Stimulated activated CD4-positive, alpha-beta T cell treated with anti-CD3 and anti-CD28 coated beads, Interleukin-2, amount 100 ng/mL, for 24 hours (primary cell): ENCODE measurements around the gene SLC35G1.

Experiments used
- DNase-seq, 2 donors: peaks; one replicate each; pipeline ENCODE4 v3.0.0-alpha.2; 2020

SLC35G1 gene

DNA sequence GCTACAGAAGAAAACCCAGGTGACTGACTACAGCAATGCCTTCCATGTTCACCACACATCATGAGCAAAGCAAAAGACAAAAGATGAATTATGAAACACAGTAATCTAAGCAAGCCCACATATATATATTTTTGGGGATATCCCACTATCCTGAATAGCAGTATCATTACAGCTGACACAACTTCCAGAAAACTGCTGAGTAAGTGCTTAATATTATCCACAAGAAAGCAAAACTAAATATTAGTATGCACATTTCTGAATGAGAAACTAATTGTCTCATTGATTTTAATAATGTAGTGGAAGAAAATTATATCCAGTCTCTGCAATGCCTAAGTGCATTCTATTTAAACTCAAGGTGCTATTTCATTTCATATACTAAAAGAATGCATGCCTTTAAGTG is 14.5 kb upstream of the SLC35G1 start:
- no peak for DNase-seq

DNA sequence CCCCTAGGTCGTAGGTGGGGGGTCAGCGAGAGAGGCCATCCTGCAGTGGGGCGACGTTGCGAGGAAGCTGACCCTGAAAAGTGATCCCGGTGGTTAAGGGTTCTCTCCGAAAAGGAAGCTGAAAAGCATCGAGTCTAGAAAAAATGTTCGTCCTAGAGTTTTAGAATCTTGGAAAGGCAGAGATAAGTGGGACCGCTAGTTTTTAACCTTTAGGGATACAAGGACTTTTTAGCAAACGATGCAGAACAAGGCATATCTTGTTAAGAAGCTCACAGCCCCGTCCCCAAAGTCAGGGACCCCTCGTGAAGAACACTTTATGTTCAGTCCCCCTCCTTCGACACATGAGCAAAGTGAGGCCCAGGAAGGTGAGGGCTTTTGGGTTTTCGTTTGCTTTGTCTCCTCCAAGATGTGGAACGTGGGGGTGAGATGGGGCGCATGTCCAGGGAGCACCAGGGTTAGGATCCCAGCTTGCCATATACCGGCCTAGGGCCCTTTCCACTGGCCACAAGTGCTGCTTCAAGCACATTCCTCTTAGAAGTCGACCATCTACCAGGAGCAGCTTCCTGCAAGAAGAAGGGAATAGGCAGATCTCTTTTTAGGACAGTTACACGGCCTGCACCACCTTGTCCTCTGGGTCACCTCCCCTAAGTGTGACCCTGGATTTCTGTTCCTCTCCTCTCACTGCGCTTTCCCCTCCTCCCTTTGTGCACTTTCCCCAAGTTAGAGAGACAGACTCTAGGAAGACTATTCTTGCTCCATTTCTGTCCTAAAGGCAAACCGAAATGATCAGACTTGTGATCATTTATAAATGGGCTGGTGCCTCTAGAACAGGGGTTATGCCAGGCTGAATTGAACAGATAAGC is 969 bp downstream of the SLC35G1 start:
- no peak for DNase-seq

DNA sequence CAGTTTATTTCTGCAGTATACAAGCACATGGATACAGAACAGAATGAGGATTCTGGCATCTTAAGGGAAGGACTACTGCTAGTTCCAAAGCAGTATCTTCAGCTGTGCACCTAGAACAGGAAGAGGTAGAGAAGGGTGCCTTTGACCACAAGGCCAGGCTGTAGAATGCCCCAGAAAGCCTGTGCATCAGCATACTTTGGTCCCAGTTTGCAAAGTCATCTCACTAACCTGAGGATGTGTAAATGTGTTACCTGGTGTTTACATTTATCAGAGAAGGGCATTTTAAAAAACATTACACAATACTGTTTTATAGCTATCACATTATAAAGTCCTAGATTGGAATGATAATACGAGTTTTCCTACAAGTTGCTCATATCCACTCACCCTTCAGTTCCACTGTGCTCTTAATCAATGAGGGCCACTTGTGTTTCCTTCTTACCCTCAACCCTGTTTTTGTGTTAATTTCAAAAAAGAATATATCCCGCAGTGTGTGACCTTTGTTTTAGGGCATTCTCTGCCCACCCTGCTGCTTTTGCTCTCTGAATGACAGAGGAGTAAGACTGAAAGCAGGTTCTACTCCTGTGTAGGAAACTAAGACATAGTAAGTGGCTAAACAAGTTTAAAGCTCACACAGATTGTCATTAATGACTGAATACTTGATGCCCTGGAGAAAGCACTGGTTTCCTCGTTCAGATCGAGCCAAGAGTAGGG is 3.4 kb downstream of the SLC35G1 start:
- DNase-seq: no peak

DNA sequence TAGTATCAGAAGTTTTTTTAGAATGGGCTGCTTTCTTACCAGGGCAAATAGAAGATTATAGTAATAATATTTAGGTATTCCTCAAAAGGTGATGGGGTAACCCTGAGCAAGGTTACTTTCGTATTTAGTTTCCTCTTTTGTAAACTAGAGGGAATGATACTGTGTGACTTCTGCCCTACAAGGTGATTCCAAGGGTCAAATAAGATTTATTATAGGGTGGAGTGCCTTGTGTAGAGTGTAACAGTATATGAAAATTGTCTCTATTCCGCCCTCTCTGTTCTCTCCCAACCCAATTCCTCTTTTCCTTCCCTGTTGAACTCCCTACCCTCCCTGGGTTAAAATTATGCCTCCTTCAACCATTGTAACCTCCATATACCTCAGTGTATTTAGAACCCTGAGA is 5.3 kb downstream of the SLC35G1 start:
- DNase-seq: no peak

DNA sequence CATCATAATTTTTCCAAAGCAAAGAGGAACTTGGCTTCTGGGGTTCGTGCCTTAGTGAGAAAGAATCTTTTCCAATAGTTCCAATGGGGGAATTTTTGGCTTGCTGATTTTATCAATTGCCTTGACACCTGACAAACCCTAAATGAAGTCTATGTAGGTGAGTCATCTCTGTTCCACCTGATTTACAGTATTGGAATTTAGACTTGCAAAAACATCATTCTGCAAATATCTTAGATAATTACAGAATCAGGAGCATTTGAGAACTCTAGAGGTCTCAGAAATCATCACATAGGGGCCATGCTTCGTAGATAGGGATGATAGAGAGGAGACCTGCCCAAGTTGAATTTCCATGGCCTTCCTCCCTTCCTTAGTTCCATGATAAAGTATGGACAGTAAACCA is 9.3 kb downstream of the SLC35G1 start:
- no peak for DNase-seq

DNA sequence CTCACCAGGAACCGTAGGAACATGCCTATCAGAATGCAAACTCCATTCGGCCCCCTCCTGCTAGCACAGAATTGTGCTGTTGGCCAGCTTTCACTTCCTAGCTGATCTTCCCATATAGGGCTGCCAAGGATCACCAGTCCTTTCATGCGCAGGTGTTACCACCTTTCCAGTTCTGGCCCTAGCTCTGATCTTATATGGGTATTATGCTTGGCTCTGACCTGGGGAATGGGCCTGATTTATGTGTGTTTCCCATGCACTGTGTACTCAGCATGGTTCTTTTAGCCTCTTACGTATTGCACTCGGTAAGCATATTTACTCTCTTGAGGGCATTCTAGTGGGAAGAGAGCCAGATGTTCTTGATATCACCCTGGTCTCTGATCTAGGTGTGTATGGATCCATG is 11.1 kb downstream of the SLC35G1 start:
- DNase-seq: no peak

DNA sequence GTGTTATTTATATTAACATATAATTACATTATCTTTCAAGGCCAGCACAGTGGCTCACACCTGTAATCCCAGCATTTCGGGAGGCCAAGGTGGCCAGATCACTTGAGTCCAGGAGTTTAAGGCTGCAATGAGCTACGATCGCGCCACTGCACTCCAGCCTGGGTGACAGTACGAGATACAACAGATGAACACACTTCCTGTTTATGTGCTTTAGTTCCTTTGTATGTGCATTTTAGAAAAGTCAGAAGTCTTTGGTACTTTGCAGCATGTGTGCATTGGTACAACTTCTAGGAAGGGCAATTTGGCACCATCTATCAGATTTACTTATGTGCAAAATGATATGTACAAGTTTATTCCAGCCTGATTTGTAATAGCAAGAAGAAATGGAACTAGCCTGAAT is 13.3 kb downstream of the SLC35G1 start:
- DNase-seq: no peak

DNA sequence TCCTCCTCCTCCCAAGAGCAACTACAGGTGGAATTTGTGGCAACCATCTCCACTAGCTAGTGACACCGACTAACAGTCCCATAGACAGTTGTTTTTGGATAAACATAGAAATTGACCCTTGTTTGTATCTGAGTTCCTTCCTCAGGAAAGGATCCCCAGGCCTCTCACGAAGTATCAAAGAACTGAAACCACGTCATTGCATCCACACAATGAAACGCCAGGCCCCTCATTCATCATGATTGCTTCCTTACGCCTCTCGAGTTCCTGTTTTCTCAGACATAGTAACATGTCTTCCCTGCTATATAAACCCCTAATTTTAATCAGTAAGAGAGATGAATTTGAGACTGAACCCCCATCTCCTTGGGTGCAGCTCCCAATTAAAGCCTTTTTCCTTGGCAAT is 18.1 kb downstream of the SLC35G1 start:
- no peak for DNase-seq

DNA sequence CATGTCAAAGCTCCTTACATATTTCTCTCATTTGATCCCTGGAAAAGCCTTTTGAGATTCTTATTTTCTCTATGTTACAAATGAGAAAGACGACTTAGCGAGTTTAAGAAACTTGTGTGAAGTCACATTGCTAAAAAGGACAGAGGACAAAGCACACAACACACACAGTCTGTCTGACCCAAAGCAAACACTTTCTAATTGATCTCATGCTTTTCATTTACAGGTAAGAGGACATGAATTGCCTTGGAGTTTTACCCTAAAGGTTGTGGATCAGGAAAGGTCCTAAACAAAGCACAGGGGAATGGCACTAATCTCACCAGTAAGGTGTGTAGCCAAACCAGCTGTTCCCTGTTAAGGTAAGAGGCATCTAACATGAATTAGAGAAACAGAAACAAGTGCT is 18.7 kb downstream of the SLC35G1 start:
- DNase-seq: no peak

DNA sequence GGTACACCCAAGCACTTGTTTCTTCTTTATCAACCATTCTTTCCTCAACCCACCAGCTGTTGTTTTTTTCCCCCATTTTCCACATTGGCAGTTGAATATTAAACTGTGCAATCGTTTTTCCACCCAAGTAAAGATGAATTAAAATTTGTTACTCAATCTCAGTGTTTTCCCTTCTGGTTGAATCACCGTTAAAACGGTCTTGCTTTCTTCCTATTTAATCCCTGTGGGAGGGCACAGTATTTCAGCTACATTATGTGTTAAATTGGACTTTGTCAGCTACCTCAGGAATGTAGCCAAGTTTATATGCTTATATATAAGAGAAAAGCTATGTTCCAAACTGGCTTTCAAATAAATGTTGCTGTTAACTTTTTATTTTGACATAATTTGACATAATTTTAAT is 19.9 kb downstream of the SLC35G1 start:
- no peak for DNase-seq

DNA sequence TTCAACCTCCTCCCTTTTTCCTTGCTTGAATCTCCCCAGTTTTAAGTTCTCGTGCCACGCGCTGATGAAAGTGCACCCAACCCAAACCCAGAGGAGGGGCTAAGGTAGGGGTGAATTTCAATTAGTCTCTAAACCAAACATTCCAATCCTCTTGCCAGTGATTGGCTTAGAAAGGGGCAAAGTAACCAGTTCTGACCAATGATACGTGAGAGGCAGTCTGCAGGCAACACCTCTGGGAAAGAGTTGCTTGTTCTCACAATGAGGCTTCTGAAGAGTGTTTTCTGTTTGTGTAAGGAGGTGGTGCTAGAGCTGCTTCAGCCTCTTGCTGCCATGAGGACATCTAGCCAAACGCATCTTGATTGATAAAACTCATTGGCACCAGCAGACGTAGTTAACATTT is 21.8 kb downstream of the SLC35G1 start:
- no peak for DNase-seq

DNA sequence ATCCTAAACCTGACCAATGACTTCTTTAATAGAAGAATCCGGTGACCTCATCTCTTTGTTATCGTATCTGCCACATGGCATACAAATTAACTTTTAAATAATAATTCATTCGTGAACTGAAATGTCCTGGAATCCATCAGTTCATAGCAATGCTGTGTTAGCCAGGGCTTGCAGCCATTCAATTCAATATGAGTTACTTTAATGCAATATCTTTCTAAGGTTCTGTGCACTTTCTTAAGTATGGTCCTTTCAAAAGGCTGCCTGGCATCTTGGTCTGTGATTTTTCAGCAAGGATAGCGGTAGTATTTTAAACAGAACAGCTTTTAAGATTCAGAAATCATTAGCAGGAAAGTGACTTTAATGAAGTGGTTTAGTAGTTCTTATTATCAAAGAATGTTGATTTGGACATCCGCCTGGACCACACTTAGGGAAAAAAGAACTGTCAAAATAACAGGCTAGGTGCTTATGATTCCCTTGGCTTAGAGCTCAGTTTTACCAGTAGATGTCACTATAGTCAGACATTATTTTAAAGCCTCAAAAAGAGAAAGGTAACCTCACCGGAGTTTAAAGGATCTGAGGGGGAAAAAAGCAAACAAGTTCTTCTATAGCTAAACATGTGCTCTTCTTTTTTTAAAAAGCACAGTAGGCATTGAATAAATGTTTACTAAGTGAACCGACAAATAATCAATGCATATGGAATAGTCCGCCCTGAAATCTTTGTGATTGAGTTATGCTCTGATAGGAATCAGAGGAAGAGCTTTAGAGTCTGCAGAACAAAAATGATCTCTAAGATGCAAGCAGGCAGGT is 22.7 kb downstream of the SLC35G1 start:
- DNase-seq: no peak

DNA sequence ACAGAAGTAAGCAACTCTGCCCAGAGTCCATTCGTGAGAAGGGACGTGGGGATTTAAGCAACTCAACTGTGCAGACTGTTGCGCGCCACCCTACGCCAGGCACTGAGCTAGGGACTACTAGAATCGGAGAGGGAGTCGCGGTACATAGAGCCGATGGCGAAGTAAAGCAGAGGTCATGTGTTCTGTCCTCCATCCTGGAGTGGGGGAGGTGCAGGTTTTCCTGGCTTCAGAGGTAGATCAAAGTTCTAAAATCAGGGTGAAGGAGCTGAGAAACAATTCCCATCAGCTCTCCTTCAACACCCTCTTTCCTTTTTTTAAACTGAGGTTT is 23.2 kb downstream of the SLC35G1 start:
- no peak for DNase-seq

DNA sequence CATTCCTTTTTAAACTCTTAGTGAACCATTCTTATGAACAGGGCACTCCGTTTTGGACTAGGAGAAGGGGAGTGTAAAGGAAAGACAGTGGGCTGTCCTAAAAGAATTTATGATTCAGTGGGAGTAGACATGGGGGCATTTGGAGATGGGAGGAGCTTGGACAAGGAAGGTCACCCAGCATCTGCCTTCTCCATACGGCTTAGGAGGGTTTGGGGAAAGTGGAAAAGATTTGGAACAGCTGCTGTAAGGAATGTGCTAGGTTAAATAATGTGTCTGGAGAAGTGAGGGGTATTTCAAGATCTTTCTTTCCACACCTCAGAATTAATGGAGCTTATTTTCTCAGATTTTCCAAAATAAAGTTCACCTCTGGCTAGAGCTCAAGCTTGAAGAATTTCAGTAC is 24.0 kb downstream of the SLC35G1 start:
- no peak for DNase-seq

DNA sequence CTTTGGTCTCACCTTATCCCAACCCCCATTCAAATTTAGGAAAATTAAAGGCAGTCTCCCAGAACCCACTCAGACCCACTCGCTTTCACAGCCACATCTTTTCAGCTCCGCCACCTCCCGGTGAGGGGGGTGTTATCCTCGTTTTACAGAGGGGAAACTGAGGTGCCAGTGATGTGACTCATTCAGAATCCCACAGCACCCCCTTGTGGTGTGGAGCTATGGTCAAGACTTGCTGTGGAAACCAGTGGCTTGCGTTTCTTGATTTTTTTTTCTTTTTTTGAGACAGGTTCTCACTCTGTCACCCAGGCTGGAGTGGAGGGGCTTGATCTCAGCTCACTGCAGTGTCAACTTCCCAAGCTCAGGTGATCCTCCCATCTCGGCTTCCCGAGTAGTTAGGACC is 27.6 kb downstream of the SLC35G1 start:
- DNase-seq: peak; percentile 34 to 40

DNA sequence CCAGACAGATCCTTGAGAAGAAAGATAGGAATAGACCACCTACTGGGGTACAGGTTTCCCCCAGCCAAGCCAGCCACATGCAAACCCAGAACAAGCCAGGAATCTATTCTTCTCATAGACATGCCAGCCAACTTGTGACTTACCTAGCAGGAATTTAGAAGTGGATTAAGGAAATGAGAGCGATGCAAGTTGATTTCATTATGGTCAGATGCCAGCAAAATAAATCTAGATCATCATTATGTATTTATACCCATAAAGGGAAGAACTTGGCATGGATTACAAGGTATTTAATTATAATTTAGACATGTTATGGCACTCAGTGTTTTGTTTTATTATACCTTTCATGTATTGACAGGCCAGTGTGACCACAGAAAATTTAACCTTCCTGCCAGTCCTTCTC is 32.8 kb downstream of the SLC35G1 start:
- DNase-seq: no peak

DNA sequence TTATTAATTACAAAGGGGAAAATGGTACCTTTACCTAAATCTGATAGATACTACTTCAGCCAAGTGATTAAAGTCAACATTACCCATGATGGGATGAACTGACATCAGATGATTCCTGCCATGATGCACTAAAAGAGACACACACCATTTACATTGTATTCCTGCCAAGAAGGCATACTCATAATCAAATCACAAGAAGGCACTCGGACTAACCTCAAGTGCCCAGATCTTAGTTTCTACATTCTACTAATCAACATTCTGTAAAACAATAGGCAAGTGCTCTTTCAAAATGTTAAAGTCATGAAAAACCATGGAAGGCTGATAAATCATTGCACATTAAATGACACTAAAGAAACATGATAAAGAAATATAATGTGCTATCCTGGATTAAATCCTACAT is 44.4 kb downstream of the SLC35G1 start:
- DNase-seq: no peak

DNA sequence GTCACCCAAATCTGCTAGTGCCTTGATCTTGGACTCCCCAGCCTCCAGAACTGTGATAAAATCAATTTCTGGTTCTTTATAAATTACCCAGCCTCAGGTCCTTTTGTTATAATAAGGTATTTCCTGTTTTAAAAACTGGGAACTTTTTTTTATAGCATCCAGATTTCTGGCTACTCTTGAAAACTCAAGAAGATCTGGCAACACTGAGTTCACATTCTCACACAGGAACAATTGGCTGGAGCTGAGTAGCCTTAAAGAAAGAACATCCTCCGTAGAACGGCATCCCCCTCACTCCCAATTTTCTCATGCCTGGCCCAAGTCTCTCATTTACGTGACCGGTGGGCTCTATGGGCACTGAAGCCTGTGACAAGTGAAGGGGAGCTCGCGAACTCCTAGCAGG is 47.1 kb downstream of the SLC35G1 start:
- no peak for DNase-seq

DNA sequence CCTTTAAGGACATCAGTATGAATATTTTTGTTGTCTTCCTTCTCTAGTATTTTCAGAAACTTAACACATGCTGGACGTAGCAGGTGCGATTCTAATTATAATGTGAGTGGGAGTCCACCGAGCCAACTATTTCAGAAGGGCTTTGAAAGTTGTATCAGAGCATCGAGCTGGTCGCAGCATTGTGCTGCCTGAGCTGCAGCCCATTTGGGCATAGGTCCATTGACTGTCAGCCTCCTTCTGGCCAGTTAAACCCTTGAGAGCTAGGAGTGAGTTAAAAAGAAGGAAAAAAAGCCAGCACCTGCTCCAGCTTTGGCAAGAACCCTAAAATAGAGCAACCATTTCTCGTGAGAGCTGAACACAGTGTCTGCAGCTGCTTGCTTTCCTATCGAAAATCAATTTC is 47.8 kb downstream of the SLC35G1 start:
- DNase-seq: no peak

DNA sequence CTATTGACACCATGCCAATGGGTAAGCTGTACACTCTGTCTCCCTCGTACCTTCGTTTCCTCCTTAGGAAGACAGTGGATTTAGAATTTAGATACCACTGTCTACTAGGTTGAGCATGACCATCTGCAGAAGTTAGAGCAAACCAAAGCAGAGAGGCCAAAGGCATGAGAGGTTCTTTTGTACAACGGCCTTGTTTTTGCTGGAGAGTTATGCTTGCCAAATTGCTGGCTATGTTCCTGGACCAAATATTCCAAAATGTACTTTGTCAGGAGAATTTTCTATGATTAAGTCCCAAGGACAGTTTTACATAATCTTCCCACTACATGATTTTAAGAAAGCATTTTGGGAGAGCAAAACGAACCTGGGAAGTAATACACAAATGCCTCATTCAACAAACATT is 52.0 kb downstream of the SLC35G1 start:
- no peak for DNase-seq

DNA sequence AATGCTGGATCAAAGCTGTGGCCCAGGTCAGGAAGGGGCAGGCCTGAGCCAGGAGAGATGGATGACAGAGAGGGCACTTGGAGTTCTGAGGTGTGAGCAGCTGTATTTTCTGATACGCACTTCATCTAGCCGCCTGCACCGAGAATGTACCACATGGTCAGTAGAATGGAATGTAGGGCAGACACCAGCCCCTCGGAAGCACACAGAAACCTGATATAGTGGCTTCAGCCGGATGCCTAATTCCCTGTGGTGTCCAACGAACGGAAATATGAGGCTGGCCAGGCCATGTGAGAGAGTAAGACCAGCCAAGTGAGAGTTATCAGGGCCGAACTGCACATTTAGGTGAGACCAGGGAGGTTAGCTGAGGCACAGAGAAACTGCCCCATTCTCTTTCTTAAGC is 53.3 kb downstream of the SLC35G1 start:
- DNase-seq: no peak

DNA sequence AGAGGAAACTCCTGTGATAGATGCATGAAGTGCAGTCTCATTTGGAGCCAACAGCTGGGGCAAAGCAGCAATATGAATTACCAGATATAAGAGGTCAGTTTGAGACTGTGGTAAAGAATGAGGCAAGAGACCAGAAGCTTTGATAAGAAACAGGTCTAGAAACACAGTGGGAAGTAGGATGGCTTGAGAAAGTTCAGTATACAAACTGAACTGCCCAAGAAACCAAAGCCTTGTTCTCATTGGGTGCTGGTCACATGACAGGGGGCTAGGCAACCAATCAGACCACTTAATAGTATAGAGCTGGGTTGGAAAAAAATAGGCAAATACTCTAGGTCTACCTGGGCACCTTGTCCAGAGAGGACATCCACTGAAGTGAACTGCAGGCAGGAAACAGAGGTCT is 53.7 kb downstream of the SLC35G1 start:
- no peak for DNase-seq

DNA sequence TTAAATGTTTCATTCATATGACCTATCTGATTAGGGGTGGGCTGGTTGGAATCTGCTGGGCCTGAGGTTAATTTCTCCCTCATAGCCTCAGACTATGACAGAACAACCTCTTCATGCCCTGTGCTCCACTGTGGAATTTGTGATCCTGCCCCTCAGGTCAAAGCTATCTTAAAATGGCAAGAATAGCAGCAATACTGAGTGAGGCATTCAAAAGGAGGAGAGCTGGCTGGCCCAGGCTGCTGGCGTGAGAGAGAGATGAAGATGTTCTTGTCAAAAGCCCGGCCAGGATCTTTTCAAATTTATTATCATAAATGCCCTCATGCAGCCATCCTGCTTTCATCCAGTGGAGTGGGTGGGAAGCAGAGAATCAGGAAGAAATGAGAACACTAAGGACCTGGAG is 58.1 kb downstream of the SLC35G1 start:
- DNase-seq: no peak
